HG03280 (cell line): ENCODE data around the gene KLHL21.
"Not testable (repeated sequence)": the region's sequence is repeated elsewhere in the genome, so short reads cannot be mapped to it uniquely, and the experiment has no call there.

Experiments
- ATAC-seq: cut with Tn5 transposase; IDR thresholded peaks from one replicate; pipeline ENCODE4 v1.9.1; 2021; ENCODE audit warnings: mild to moderate bottlenecking, moderate library complexity; ENCODE audit not compliant: unreplicated experiment

KLHL21 gene

DNA sequence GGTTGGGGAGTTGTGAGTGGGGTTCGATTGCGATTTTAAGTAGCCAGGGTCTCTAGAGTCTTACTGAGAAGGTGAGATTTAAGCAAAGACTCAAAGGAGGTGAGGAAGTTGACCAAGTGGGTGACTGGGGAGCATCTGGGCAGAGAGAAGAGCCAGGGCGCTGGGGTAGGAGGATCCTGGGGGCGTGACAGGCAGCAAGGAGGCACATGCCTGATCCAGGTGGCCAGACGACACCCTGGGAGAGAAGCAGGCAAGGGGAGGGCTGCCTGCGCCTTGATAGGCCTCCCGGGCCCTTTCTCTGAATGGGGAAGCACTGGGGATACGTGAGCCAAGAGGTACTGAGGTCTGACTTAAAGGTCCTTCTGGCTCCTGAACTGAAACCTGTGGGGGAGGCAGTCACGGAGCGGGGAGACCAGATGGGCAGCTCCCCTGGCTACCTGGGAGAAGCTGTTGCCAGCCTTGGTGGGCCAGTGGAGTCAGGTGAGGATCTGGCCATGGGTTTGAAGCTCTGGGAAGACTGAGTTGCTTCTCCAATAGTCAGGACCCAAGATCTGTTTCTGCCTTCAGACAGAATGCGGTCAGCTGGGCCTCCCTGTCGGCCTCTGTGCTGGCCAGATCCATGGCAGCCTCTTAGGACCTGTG is 17.5 kb downstream of the KLHL21 start:
- no peak for ATAC-seq

- no peak for ATAC-seq
Observed at GRCh38 chr1:6584126-6585080, 18.3 kb downstream of the KLHL21 start.

- no peak for ATAC-seq
Observed at GRCh38 chr1:6582370-6582769, 20.3 kb downstream of the KLHL21 start.

- ATAC-seq = no peak
Observed at GRCh38 chr1:6581561-6582305, 20.9 kb downstream of the KLHL21 start.

- ATAC-seq = no peak
Observed at GRCh38 chr1:6580593-6581409, 21.9 kb downstream of the KLHL21 start.

- peak; percentile 4 for ATAC-seq
Observed at GRCh38 chr1:6580119-6580592, 22.5 kb downstream of the KLHL21 start.

- peak; percentile 98 for ATAC-seq
Observed at GRCh38 chr1:6579374-6580118, 23.1 kb downstream of the KLHL21 start, which contains the start of gene ZBTB48. Gene ZBTB48, plus strand, starts transcription at chr1:6579994. Its CDS starts 616 bp downstream, at chr1:6580610.

GRCh38 chr1:6578624-6579373 is 23.9 kb downstream of the KLHL21 start:
- no peak for ATAC-seq

GRCh38 chr1:6577831-6578525 is 24.7 kb downstream of the KLHL21 start:
- no peak for ATAC-seq

DNA sequence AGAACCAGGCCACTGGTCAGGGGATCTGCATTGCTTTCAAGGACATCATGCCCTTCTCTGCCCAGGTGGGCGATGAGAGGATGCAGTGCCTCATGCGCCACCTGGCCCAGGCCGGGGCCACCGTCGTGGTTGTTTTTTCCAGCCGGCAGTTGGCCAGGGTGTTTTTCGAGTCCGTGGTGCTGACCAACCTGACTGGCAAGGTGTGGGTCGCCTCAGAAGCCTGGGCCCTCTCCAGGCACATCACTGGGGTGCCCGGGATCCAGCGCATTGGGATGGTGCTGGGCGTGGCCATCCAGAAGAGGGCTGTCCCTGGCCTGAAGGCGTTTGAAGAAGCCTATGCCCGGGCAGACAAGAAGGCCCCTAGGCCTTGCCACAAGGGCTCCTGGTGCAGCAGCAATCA is 27.9 kb downstream of the KLHL21 start:
- ATAC-seq = no peak

GRCh38 chr1:6574025-6574620 is 28.5 kb downstream of the KLHL21 start:
- ATAC-seq = no peak

- no peak for ATAC-seq
Observed at GRCh38 chr1:6572653-6573383, 29.9 kb downstream of the KLHL21 start.

DNA sequence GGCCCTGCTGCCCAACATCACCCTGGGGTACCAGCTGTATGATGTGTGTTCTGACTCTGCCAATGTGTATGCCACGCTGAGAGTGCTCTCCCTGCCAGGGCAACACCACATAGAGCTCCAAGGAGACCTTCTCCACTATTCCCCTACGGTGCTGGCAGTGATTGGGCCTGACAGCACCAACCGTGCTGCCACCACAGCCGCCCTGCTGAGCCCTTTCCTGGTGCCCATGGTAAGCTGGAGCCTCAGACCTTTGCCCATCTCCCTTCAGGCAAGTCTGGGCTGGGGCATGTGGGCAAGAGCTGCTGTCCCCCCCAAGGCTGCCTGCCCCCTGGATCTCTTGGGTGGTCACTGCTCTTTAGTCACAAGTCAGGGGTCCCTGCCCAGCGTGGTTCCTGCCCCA is 31.7 kb downstream of the KLHL21 start:
- ATAC-seq = no peak

DNA sequence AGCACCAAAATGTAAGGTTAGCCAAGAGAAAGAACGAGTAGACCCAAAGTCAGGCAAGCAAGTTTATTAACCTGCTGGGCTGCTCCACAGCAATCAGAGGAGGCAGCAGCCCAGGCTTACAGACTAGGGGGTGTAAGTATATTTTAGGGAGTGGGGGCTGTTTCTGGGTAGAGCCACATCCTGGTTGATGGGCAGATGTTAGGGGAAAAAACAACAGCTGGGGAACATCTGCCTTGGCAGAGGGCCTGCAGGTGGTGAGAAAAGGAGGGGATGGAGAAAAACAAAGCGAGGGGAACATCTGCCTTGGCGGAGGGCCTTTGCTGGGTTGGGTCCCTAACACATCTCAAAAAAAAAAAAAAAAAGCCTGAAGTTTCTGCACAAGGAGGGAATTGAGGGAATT is 32.6 kb downstream of the KLHL21 start:
- ATAC-seq = no peak

DNA sequence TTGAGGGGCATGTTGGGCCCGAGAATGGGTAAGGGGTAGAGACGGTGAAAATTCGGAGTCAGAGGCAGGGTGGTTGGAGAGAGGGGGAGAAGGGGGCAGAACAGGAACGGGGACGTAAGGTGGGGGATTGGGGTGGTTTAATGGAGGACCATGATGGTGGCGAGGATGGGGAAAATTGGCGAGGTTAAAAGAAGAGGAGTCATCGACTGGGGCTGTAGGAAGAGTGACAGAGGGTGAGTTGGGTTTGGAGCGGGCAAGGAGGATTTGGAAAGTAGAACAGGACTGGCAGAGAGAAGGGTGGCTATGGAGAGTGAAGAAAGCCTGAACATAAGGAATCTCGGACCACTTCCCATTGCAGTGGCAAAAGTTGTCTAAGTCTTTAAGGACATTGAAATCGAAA is 33.6 kb downstream of the KLHL21 start:
- no peak for ATAC-seq

DNA sequence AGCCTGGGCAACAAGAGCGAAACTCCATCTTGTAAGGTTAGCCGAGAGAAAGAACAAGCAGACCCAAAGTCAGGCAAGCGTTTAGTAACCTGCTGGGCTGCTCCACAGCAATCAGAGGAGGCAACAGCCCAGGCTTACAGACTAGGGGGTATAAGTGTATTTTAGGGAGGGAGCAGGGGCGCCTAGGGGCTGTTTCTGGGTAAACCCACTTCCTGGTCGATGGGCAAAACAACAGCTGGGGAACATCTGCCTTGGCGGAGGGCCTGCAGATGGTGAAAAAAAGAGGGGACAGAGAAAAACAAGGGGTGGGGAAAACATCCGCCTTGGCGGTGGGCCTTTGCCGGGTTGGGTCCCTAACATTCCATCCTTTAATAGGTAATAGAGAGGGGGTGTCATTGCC is 42.4 kb downstream of the KLHL21 start:
- ATAC-seq = no peak

DNA sequence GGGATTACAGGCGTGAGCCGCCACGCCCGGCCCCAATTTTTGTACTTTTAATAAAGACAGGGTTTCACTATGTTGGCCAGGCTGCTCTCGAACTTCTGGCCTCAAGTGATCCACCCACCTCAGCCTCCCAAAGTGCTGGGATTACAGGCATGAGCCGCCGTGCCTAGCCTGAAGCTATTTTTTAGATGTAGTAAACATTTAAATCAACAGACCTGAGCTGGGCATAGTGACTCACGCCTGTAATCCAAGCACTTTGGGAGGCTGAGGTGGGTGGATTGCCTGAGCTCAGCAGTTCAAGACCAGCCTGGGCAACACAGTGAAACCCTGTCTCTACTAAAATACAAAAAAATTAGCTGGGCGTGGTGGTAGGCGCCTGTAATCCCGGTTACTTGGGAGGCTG is 43.5 kb downstream of the KLHL21 start:
- not testable (repeated sequence) for ATAC-seq
